GM23338 (cell line): ENCODE data around the gene BMPER.

Experiments used
- CREB1 ChIP-seq: fragments of 250-450 bp; sonication (Bioruptor Pico); IDR thresholded peaks from 2 replicates; pipeline ENCODE4 v1.5.0; 2020; ENCODE audit warnings: low read depth, mild to moderate bottlenecking, moderate library complexity
- CTCF ChIP-seq, 2 experiments: fragments of 200-600 bp in 1 of 2; sonication (generic) in 1 of 2; conservative IDR thresholded peaks; 2 replicates each; pipeline versions ENCODE4 v1.5.1 to v1.6.1; 2016 to 2017; ENCODE audit warnings: antibody characterized with exemption in 2 of 2, low read depth in 2 of 2, mild to moderate bottlenecking in 2 of 2, moderate library complexity in 1 of 2
- ETS1 ChIP-seq: IDR thresholded peaks from 2 replicates; pipeline ENCODE4 v1.6.1; 2016; ENCODE audit warnings: antibody characterized with exemption
- EZH2 ChIP-seq: fragments of 200-600 bp; sonication (generic); IDR thresholded peaks from one replicate; pipeline ENCODE4 v1.8.0; 2017; ENCODE audit warnings: antibody characterized with exemption, mild to moderate bottlenecking, low read depth; ENCODE audit not compliant: unreplicated experiment
- EZH2phosphoT487 ChIP-seq: fragments of 200-600 bp; sonication (generic); IDR thresholded peaks from one replicate; pipeline ENCODE4 v1.8.1; 2018; ENCODE audit warnings: antibody characterized with exemption; ENCODE audit not compliant: unreplicated experiment
- JUNB ChIP-seq: IDR thresholded peaks from one replicate; pipeline ENCODE4 v1.6.1; 2016; ENCODE audit warnings: antibody characterized with exemption; ENCODE audit not compliant: unreplicated experiment
- NANOG ChIP-seq: IDR thresholded peaks from 2 replicates; pipeline ENCODE4 v1.6.1; 2016; ENCODE audit warnings: antibody characterized with exemption, borderline replicate concordance
- POLR2AphosphoS5 ChIP-seq: IDR thresholded peaks from 2 replicates; pipeline ENCODE4 v1.6.1; 2016; ENCODE audit warnings: antibody characterized with exemption, low read depth
- REST ChIP-seq: IDR thresholded peaks from one replicate; pipeline ENCODE4 v1.6.1; 2018; ENCODE audit warnings: antibody characterized with exemption; ENCODE audit not compliant: unreplicated experiment
- STAT1 ChIP-seq: IDR thresholded peaks from one replicate; pipeline ENCODE4 v1.6.1; 2016; ENCODE audit warnings: antibody characterized with exemption; ENCODE audit not compliant: unreplicated experiment
- ZNF114 ChIP-seq: fragments of 250-450 bp; sonication (Bioruptor Pico); IDR thresholded peaks from 2 replicates; pipeline ENCODE4 v1.5.0; 2020; ENCODE audit warnings: mild to moderate bottlenecking, moderate library complexity
- ZNF331 ChIP-seq: fragments of 250-450 bp; sonication (Bioruptor Pico); IDR thresholded peaks from 2 replicates; pipeline ENCODE4 v1.5.0; 2020; ENCODE audit warnings: low read depth, mild to moderate bottlenecking, moderate library complexity
- ZNF462 ChIP-seq: fragments of 250-450 bp; sonication (Bioruptor Pico); IDR thresholded peaks from 2 replicates; pipeline ENCODE4 v1.5.0; 2020; ENCODE audit warnings: mild to moderate bottlenecking, moderate library complexity

- no peak for TF ChIP-seq REST
- no peak for TF ChIP-seq CTCF (conservative IDR thresholded peaks at IDR 0.05; ENCODE audit: low read depth in 2 of 2)
- TF ChIP-seq CREB1 (CRISPR knock-in tag): no peak
- TF ChIP-seq EZH2: no peak
- no peak for TF ChIP-seq POLR2AphosphoS5
- TF ChIP-seq EZH2phosphoT487: no peak
- no peak for TF ChIP-seq ETS1
- TF ChIP-seq JUNB: no peak
- no peak for TF ChIP-seq NANOG
- no peak for TF ChIP-seq ZNF114 (CRISPR knock-in tag)
- TF ChIP-seq STAT1: no peak
- TF ChIP-seq ZNF331 (CRISPR knock-in tag): no peak
- TF ChIP-seq ZNF462 (CRISPR knock-in tag): no peak
Measured at GRCh38 chr7:34062341-34062740, 157.0 kb downstream of the BMPER start.
